ENCODE results near the gene FRK. TPM values are rescaled to one million over a fixed set of nuclear protein-coding genes. Genes with fewer than 3 reads are reported as not detected.
"Not testable (repeated sequence)": the region's sequence is repeated elsewhere in the genome, so short reads cannot be mapped to it uniquely, and the experiment has no call there.

FRK gene
- total RNA-seq, 1 experiment from 2014 or later, result 17.2 TPM

GRCh38 chr6:116100419-116101301 lies 40.0 kb upstream of the FRK start, which contains the start of gene NT5DC1:
Gene NT5DC1, plus strand, starts transcription at chr6:116100853. Its CDS starts 78 bp downstream, at chr6:116100931.
- Histone ChIP-seq H3K4me3 (peak within 1 kb of the TSS; percentile 68), H3K4me2 (peak within 1 kb of the TSS; percentile 82), H4K20me1 (ENCODE audit: insufficient read depth) (no peaks in the 10 kb centered on the region), H3K36me3 (ENCODE audit: low read depth) (no peaks in the 10 kb centered on the region), H3F3A (ENCODE audit: insufficient read depth, low read depth) (peaks cover 19% of the 10 kb centered on the region; the same call in 1 of the 2 replicates), H3K27me3 (ENCODE audit: insufficient read depth, low read depth) (no peaks in the 10 kb centered on the region), H3K9me3 (ENCODE audit: insufficient read depth, low read depth) (0 out of 2 replicates have a peak, but pooled peaks cover 8% of the 10 kb centered on the region), H3K79me2 (ENCODE audit: low read depth) (peaks cover 22% of the 10 kb centered on the region), H3K4me1 (replicated peaks; ENCODE audit: insufficient read depth) (peaks cover 22% of the 10 kb centered on the region), H3K9me2 (ENCODE audit: insufficient read depth) (no peaks in the 10 kb centered on the region), H3K27ac (peak within 1 kb of the TSS; percentile 61), H2AFZ (peak within 1 kb of the TSS; percentile 97)
- BruUV-seq (replicated peaks), result TSS peak; percentile 43
- intact Hi-C loops (cut with micrococcal nuclease; ENCODE audit: unreplicated experiment), result loop anchor here (1.0 to 10.0 kb wide), 2 partner anchors 40 to 206 kb away; partner anchors contain the start of gene FRK
- peak; percentile 61 for TF ChIP-seq CTCF (conservative IDR thresholded peaks at IDR 0.05)
- TF ChIP-seq EZH2 (IDR thresholded peaks at IDR 0.05; ENCODE audit: low read depth), result no peak
- peak; percentile 76 to 85 for DNase-seq
- CTCF ChIA-PET, result interaction anchor here (0.6 to 1.3 kb wide), 3 partner anchors 24 to 160 kb away, joined by 3 to 4 read pairs (median 3); no protein-coding TSS in a partner anchor
- POLR2A ChIA-PET (ENCODE audit: unreplicated experiment), result interaction anchor here (0.5 to 1.5 kb wide), 8 partner anchors 12 to 92 kb away, joined by 3 to 15 read pairs (median 4); partner anchors contain the start of gene FRK

GRCh38 chr6:116099036-116099435 lies 38.3 kb upstream of the FRK start:
- Histone ChIP-seq H3K9me3 (ENCODE audit: insufficient read depth, low read depth) (0 out of 2 replicates have a peak, but pooled peaks cover 8% of the 10 kb centered on the region), H3K27me3 (ENCODE audit: insufficient read depth, low read depth) (no peaks in the 10 kb centered on the region), H2AFZ (no peak overlapping the region), H4K20me1 (ENCODE audit: insufficient read depth) (no peaks in the 10 kb centered on the region), H3K4me1 (replicated peaks; ENCODE audit: insufficient read depth) (peaks cover 22% of the 10 kb centered on the region), H3K9me2 (ENCODE audit: insufficient read depth) (no peaks in the 10 kb centered on the region), H3K4me2 (no peak overlapping the region), H3K27ac (no peak overlapping the region), H3K79me2 (ENCODE audit: low read depth) (peaks cover 22% of the 10 kb centered on the region), H3F3A (ENCODE audit: insufficient read depth, low read depth) (peaks cover 19% of the 10 kb centered on the region; the same call in 1 of the 2 replicates), H3K4me3 (no peak overlapping the region), H3K36me3 (ENCODE audit: low read depth) (no peaks in the 10 kb centered on the region)
- no peak for DNase-seq
- POLR2A ChIA-PET (ENCODE audit: unreplicated experiment), result no interaction called here
- no peak for TF ChIP-seq EZH2 (IDR thresholded peaks at IDR 0.05; ENCODE audit: low read depth)
- no peak for TF ChIP-seq CTCF (conservative IDR thresholded peaks at IDR 0.05)
- BruUV-seq (replicated peaks), result no TSS peak
- intact Hi-C loops (cut with micrococcal nuclease; ENCODE audit: unreplicated experiment), result loop anchor here (5.0 kb wide), 1 partner anchor 1352 kb away; no protein-coding TSS in a partner anchor
- CTCF ChIA-PET, result no interaction called here

- intact Hi-C loops (cut with micrococcal nuclease; ENCODE audit: unreplicated experiment), result loop anchor here (1.0 to 5.0 kb wide), 2 partner anchors 86 to 1350 kb away; no protein-coding TSS in a partner anchor
- no peaks in the 10 kb centered on the region for H3K9me2 ChIP-seq (ENCODE audit: insufficient read depth)
- H3K4me3 ChIP-seq, result no peak overlapping the region
- H2AFZ ChIP-seq, result no peak overlapping the region
- BruUV-seq (replicated peaks), result no TSS peak
- no peaks in the 10 kb centered on the region for H4K20me1 ChIP-seq (ENCODE audit: insufficient read depth)
- H3K9me3 ChIP-seq (ENCODE audit: insufficient read depth, low read depth), result 0 out of 2 replicates have a peak, but pooled peaks cover 8% of the 10 kb centered on the region
- DNase-seq, result no peak
- H3K27me3 ChIP-seq (ENCODE audit: insufficient read depth, low read depth), result no peaks in the 10 kb centered on the region
- H3K4me1 ChIP-seq (replicated peaks; ENCODE audit: insufficient read depth), result peaks cover 15% of the 10 kb centered on the region
- TF ChIP-seq EZH2 (IDR thresholded peaks at IDR 0.05; ENCODE audit: low read depth), result no peak
- peak; percentile 87 for TF ChIP-seq CTCF (conservative IDR thresholded peaks at IDR 0.05)
- ChIA-PET POLR2A (ENCODE audit: unreplicated experiment) (interaction anchor here (0.6 to 0.7 kb wide), 3 partner anchors 36 to 756 kb away, joined by 3 to 7 read pairs (median 5); partner anchors contain the start of gene FRK), CTCF (interaction anchor here (0.5 to 1.6 kb wide), 4 partner anchors 16 to 86 kb away, joined by 3 to 7 read pairs (median 4); no protein-coding TSS in a partner anchor)
- peaks cover 7% of the 10 kb centered on the region for H3K79me2 ChIP-seq (ENCODE audit: low read depth)
- H3K27ac ChIP-seq, result no peak overlapping the region
- H3F3A ChIP-seq (ENCODE audit: insufficient read depth, low read depth), result peaks cover 19% of the 10 kb centered on the region; the same call in 1 of the 2 replicates
- H3K36me3 ChIP-seq (ENCODE audit: low read depth), result no peaks in the 10 kb centered on the region
- H3K4me2 ChIP-seq, result no peak overlapping the region
Observed at GRCh38 chr6:116096979-116097816, 36.5 kb upstream of the FRK start.

- intact Hi-C loops (cut with micrococcal nuclease; ENCODE audit: unreplicated experiment), result loop anchor here (5.0 kb wide), 1 partner anchor 1349 kb away; no protein-coding TSS in a partner anchor
- not testable (repeated sequence) for BruUV-seq (replicated peaks); H3K27ac ChIP-seq; H3K36me3 ChIP-seq (ENCODE audit: low read depth); H3K4me1 ChIP-seq (replicated peaks; ENCODE audit: insufficient read depth); H3K27me3 ChIP-seq (ENCODE audit: insufficient read depth, low read depth); DNase-seq; H3K9me3 ChIP-seq (ENCODE audit: insufficient read depth, low read depth); H3K9me2 ChIP-seq (ENCODE audit: insufficient read depth); H4K20me1 ChIP-seq (ENCODE audit: insufficient read depth); H2AFZ ChIP-seq; H3K79me2 ChIP-seq (ENCODE audit: low read depth); H3K4me3 ChIP-seq; H3K4me2 ChIP-seq
- peaks cover 13% of the 10 kb centered on the region; the same call in 1 of the 2 replicates for H3F3A ChIP-seq (ENCODE audit: insufficient read depth, low read depth)
- POLR2A ChIA-PET (ENCODE audit: unreplicated experiment), result interaction anchor here (0.6 kb wide), 1 partner anchor 35 kb away, joined by 3 read pairs; the partner anchor contains the start of gene FRK
- CTCF ChIA-PET, result interaction anchor here (0.7 to 1.6 kb wide), 3 partner anchors 17 to 85 kb away, joined by 3 to 7 read pairs (median 5); no protein-coding TSS in a partner anchor
Observed at GRCh38 chr6:116096048-116096759, 35.5 kb upstream of the FRK start.
